Hepatocyte (in vitro differentiated cells): Measurements from ENCODE around the gene PABPN1L.

Experiments
- EZH2 ChIP-seq: fragments of 200-600 bp; sonication (generic); IDR thresholded peaks from 2 replicates; pipeline ENCODE4 v1.6.1; 2016; ENCODE audit warnings: antibody characterized with exemption, mild to moderate bottlenecking, borderline replicate concordance
- EZH2phosphoT487 ChIP-seq: fragments of 200-600 bp; sonication (generic); IDR thresholded peaks from one replicate; pipeline ENCODE4 v1.6.1; 2018; ENCODE audit warnings: antibody characterized with exemption, mild to moderate bottlenecking, low read depth, moderate library complexity; ENCODE audit not compliant: unreplicated experiment, severe bottlenecking
- TF ChIP-seq, protein P1 (sequence below): fragments of 200-600 bp; sonication (generic); IDR thresholded peaks from 2 replicates; pipeline ENCODE4 v1.5.1; 2016; ENCODE audit warnings: antibody characterized with exemption, mild to moderate bottlenecking; ENCODE audit not compliant: poor library complexity

DNA sequence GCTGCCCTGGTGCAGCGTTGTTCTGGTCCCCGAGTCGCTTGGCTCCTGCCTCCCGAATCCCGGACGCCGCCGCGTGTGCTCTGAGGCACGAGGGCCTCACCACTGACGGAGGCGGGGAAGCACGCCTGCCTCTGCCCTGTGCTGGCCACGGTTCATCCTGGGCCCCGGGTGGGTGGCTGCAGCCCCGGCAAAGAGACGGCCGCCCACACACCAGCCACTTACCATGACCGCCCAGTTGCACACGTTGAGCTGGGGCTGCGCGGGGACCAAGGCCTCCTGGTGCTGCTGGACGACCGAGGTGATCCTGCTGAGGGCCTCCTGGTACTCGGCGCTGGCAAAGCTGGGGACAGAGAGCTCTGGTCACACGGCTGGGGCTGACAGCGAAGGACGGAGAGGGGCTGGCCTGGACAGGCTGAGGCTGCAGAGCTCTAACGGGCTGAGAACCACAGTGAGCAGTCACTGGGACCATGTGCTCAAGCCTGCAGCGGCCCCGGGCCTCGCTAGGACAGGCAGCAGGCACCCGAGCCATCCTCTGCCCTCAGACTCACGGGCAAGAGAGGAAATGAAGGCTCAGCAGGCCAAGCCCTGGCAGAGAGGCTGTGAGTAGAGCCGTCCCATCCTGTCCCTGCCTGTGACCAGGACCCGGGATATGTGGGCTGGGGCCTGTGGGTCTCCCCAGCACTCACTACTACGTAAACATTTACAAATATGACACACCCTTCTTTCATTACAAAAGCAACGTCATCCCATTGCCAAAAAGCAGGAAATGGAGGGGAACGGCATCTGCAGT is 48.5 kb downstream of the PABPN1L start:
- TF ChIP-seq, protein P1, sequence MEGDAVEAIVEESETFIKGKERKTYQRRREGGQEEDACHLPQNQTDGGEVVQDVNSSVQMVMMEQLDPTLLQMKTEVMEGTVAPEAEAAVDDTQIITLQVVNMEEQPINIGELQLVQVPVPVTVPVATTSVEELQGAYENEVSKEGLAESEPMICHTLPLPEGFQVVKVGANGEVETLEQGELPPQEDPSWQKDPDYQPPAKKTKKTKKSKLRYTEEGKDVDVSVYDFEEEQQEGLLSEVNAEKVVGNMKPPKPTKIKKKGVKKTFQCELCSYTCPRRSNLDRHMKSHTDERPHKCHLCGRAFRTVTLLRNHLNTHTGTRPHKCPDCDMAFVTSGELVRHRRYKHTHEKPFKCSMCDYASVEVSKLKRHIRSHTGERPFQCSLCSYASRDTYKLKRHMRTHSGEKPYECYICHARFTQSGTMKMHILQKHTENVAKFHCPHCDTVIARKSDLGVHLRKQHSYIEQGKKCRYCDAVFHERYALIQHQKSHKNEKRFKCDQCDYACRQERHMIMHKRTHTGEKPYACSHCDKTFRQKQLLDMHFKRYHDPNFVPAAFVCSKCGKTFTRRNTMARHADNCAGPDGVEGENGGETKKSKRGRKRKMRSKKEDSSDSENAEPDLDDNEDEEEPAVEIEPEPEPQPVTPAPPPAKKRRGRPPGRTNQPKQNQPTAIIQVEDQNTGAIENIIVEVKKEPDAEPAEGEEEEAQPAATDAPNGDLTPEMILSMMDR = no peak
- no peak for TF ChIP-seq EZH2
- TF ChIP-seq EZH2phosphoT487 = no peak
